Stimulated activated CD4-positive, alpha-beta T cell treated with anti-CD3 and anti-CD28 coated beads, TNF-alpha, amount 100 ng/mL, for 1 hour (primary cell): ENCODE data around the gene PADI3.
"Not testable (repeated sequence)": the region's sequence is repeated elsewhere in the genome, so short reads cannot be mapped to it uniquely, and the experiment has no call there.

Experiments
- DNase-seq, 3 donors: peaks; one replicate each; pipeline ENCODE4 v3.0.0-alpha.2; 2020; ENCODE audit warnings: low read depth in 3 of 3, low spot score in 1 of 3

PADI3 gene

DNA sequence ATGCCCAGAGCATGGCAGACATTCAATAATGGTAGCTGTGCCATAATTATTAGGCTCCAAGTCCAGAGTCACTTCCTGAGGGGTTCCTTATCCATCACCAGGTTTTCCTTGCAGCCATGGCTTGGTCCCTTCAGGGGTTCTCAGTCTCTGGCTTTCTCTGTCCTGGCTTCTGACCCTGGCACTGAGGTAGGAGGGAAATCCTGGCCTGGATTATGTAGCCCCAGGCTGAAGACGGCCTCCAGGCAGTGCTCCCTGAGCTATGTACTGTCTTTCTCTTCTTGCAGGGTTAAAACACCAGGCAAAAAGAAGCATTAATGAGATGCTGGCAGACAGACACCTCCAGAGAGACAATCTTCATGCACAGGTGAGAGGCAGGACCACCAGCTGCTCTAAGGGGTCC, 9.5 kb upstream of the PADI3 start:
- no peak for DNase-seq

DNA sequence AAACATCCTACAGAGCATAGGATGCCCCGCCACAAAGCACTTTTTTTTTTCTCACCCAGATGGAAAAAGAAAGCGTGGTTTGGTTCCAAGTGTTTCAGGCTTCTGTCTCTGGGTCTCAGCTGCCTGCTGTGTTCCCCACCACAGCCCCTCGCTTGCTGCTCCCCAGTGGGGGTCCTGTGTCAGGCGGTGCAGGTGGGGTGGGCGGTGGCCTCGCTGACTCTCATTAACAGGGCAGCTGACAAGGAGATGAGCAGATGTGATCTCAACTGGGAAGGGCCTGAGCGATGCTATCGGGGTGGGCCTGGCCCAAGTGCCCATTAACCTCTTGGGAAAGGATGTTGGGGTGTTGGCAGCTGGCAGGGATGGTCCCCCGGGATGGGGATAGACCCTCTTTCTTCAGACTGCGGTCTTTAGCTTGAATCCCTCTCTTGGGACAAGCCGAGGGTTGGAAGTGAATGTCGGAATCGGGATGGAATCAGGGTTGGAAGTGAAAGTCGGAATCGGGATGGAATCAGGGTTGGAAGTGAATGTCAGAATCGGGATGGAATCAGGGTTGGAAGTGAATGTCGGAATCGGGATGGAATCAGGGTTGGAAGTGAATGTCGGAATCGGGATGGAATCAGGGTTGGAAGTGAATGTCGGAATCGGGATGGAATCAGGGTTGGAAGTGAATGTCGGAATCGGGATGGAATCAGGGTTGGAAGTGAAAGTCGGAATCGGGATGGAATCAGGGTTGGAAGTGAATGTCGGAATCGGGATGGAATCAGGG, 7.7 kb upstream of the PADI3 start:
- not testable (repeated sequence) for DNase-seq

DNA sequence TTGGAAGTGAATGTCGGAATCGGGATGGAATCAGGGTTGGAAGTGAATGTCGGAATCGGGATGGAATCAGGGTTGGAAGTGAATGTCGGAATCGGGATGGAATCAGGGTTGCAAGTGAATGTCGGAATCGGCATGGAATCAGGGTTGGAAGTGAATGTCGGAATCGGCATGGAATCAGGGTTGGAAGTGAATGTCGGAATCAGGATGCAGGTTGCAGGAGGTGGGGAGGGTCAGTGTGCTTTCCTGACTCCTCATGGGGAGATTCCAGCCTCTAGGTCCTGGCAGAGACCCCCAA, 7.2 kb upstream of the PADI3 start:
- DNase-seq: not testable (repeated sequence)

DNA sequence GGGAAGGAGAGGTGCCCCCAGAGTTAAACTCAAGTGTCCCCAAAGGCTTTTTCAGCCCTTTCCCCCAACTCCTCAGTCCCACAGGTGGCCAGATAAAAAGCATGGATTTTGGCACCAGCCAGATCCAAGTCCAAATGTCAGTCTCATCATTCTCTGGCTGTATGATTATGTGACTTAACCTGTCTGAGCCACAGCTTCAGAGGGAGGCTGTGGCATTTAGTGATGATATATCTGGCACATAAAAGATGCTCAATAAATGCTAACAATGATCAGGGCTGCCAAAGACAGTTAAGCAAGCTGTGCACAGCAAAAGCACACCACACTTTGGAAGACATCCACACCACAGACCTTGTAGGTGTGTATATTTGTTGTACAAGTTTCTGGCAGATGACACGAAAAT, 5.6 kb upstream of the PADI3 start:
- no peak for DNase-seq

DNA sequence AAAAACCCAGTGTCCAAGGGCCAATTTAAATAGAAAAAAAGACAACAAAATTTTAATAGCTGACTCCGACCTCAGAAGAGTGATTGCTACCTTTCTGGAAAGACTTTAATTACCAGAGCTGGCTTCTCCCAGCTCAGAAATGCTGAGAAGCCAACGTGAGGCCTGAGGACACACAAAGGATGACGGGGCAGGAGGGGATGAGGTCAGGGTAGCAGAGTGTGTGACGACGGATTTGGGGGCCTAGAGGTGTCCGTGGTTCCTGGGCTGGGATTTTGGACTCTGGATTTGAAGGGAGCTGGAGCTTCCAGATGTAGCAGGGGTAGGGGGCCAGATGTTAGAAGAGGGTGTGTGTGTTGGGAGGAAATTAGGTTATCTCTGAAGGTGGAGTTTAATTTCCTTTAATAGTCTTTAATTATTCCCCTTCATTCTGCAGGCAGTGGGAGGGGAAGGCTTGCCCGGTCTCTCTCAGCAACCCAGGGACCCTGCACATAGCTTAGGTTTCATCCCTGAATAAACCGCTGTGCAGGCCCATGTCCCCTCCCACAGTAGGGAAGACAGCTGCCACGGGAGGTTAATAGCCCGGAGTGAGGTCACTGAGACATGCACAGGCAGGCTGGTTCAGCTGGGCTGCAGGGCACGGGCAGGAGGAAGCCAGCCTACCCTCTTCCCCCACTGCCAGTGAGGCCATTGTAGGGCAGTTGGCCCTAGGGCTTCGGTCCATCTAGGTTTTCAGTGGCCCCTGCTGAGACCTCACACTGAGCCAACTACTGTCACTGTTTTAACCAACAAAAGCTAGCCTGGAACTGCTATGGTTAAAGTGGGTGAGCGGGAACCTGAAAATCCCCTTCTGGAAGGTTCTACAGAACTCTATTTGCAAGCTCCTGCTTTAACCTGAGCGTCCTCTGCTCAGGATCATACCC, 3.8 kb upstream of the PADI3 start:
- no peak for DNase-seq

DNA sequence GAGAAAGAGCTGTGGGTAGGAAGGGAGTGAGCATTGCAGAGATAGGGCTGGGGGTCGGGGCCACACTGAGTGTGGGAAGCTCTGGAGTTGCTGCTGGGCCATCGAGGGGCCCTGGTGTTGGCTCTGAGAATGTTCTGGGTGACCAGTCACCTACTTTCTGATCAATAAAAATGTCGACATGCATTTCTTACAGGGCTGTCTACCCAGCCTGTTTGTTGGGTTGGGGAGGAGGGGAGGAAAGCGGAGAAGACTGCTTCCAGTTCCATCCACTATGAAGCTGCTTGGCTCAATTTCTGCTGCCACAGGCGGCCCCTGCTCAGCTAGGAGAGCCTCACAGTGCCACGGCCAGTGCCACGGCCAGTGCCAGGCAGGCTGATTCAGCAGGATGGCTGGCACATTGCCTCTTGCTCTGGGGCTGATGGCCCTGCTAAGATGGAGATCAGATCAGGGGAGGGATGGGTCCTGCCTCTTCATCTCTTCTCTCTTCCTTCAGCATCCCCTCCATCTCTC, 3.0 kb upstream of the PADI3 start:
- no peak for DNase-seq

DNA sequence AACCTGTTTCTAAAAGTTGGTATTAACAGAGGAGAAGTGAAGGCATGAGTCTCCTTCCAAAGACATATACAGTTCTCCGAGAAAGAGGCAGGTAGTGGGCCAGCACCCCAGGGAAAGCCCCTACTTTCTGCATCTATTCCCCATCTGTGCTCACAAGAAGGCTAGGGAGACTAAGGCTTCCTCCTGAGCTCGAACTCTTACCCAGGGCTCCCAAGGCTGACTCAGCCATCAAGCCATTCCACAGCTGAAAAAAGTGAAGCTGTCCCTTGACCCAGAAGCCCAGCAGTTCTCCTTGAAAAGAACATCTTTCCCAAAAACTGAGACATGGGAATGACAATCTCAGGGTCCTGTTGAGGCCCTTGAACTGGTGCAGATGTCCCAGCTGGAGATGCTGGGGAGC, 1.9 kb upstream of the PADI3 start:
- no peak for DNase-seq

DNA sequence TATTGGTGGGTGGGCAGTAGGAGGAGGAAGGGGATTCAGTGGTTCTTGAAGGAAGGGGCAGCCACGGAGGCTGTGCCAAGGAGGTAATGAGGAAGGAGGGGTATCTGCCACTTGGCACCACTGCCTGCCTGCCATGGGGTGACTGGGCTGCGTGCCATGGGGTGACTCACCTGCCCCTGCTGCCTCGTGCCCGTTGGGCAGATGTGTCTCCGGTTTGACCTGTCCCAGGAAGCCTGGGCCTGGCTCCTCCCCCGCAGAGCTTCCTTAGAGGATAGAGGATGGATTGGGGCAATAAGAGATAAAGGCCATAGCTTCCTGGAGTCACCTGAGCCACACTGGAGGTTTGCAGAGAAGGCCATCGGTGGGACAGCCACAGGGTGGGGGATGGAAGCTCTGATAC, 1.7 kb downstream of the PADI3 start:
- no peak for DNase-seq

DNA sequence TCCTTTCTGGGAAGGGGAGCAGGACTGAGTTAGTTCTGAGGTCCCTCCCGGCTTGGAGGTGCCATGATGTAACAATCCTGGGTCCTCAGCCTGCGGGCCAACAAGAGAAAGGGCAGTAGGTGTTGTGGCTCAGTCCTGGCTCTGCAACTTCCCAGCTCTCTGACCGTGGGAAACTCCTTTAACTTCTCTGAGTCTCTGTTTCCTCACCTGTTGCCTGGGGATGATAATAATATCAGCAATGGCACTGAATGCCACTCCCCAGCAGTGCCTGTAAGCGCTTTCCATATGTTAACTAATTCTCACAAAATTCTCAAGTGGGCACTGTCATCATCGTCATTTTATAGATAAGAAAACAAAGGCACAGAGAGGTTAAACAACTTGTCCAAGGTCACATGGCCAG, 2.3 kb downstream of the PADI3 start:
- DNase-seq: no peak

DNA sequence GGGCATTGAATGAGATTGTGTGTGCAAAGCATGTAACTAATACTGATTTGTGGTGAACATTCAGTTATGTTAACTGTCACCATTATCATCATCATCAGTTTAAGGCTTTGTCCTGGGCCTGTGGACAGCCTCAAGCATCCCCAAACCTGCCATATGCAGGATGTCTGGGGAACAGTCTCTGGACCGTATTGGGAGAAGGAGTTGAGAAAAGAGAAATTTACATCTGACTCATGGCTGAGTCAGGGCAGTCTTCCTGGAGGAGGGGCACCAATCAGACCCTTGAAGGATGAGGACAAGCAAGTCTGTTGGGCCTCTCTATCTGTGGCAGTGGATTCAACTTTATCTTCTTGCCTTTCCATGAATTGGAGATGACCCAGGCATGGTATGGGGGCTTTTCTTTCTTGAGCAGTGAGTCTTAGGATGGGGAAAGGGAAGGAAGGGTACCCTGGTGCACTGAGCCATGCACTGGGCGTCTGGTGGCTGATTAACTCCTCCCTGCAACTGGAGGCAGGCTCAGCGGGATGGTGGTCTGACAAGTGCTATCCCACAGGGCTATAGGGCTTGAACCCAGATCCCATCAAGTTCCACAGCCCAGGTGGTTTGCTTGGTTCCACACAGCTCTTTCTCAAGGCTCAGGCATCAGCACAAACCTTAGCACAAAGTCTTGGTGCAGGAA, 2.9 kb downstream of the PADI3 start:
- DNase-seq: no peak

DNA sequence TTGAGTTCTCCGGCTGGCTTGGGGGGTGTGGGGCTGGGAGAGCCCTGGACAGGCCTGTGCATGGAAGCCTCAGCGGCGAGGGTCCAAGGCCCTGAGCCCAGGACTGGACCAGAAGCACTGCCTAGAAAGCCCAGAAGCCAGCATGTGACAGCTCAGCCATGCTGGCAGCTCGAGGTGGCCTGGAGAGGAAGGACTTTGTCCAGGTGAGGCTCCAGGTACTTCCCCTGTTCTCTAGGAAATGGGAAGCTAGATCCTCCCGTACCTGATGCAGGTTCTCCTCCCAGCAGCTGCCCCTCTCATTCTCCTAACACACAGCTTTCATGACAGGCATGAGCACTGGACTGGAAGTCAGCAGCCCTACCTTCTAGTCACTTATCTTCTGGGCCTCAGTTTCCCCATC, 6.4 kb downstream of the PADI3 start:
- no peak for DNase-seq

DNA sequence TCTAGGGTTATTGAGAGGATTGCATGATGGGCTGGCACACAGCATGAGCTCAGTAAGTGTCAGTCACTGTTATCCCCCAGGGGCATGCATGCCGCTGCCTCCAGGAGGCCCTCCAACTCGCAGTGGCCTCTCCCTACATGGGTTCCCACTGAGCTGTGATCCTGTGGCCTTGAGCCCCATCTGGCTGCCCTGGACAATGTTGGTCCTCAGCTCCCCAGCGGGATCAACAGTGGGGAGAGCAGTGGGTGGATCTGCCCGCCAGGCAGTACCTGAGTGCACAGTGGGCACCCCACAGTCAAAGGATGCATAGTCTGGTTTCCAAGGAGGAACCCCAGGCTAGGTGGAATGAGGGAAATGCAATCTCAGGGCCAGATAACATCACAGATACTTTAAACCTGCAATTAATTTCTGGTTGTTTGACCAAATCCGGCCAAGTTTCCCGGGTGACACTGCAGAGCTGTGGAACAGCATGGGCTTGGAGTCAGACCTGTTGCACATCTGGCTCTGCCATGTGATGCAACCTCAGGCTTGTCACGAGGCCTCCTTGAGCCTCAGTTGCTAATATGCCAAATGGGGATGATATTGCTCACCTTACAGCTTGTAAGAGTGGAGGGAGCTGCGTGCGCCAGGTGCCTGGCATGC, 9.3 kb downstream of the PADI3 start:
- DNase-seq: no peak

DNA sequence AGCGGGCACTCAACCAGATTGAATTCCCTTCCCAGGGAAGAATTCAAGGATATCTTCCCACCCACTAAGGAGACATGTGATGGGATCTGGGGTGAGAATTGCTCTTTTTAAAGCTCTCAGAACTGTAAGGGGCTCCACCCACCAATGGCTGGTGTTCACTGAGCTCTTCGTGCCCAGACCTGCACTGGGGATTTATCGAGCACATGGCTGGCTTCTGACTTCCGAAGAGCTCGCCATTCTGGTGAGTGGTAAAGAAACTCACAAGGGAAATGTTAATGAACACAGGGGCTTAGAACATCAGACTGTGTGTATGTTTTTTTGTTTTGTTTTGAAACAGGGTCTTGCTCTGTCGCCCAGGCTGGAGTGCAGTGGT, 9.8 kb downstream of the PADI3 start:
- no peak for DNase-seq

DNA sequence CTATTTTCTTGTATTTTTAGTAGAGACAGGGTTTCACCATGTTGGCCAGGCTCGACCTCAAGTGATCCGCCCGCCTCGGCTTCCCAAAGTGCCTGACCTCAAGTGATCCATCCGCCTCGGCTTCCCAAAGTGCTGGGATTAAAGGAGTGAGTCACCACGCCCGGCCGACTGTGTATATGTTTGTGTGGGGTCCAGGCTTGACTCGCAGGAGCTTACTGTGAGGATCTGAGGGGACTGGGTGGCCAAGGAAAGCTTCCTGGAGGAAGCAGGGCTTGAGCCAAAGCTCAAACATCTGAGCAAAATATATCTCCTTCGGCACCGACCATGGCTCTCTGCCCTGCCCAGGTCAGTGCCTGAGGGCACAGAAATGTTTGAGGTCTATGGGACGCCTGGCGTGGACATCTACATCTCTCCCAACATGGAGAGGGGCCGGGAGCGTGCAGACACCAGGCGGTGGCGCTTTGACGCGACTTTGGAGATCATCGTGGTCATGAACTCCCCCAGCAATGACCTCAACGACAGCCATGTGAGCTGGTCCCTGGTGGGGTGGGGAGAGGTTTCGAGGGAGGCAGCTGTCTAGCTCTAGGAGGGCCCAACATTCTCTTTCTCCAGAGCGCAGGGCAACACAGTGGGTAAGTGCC, 10.5 kb downstream of the PADI3 start:
- DNase-seq: no peak

DNA sequence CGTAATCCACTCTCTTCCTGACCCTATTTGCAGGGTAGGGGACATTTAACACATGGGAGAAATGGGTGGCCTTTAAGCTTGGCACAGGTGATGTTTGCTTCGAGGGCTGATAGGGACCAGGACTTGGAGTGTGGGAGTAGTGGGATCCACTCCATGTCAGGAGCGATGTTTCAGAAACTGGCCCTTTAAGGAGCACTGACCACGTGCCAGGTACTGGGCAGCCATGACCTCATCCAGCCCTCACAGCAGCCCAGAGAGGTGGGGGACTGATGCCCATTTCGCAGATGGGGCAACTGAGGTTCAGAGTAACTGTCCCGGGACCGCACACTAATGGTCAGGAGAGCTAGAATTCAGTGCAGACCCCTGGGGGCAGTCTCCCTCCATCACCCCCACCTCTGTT, 11.4 kb downstream of the PADI3 start:
- DNase-seq: no peak

DNA sequence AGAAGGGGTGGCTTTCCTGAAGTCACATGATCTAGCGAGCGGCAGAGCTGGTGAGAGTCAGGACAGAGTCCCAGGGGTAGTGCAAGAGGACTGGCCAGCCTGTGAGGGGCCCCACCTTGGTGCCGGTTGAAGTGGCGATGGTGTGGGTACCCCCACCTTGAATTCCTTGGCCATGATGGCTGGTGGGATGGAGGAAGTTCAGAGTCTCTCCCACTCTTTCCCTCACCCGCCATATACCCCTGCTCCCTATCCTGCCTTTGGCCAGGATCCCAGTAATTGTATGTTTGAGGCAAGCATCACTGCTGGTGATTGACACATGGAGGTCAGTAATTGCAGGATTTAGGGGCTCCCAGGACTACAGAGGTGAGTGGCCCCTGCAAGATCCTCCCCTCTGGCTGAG, 11.8 kb downstream of the PADI3 start:
- DNase-seq: no peak

DNA sequence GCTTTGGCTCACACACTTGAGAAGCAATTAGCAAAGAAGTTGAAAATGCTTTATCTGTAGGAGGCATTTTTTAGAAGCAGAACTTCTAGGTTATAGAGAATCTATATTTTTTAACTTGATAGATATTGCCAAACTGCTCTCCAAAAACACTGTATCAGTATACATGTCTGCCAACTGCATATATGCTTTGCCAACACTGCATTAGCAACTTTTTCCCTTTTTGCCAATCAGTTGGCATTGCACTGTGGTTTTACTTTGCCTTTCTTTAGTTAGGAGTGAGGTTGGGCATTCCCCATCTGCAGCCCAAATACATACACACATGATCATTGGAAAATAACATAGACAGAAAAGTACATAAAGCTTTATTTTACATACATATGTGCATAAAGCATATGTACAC, 15.0 kb downstream of the PADI3 start:
- DNase-seq: no peak

DNA sequence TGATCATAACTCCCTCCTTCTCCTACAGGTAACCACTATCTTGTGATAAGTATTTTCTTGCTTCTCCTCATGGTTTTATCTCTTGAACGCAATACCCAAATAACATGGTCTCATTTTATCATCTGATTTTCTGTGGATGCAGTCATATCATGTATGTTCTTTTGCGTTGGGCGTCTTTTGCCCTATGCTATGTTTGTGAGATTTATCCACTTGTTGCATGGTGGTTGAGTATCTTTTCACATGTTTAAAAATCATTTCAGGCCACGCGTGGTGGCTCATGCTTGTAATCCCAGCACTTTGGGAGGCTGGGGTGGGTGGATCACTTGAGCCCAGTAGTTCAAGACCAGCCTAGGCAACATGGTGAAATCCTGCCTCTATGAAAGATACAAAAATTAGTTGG, 15.6 kb downstream of the PADI3 start:
- DNase-seq: no peak

DNA sequence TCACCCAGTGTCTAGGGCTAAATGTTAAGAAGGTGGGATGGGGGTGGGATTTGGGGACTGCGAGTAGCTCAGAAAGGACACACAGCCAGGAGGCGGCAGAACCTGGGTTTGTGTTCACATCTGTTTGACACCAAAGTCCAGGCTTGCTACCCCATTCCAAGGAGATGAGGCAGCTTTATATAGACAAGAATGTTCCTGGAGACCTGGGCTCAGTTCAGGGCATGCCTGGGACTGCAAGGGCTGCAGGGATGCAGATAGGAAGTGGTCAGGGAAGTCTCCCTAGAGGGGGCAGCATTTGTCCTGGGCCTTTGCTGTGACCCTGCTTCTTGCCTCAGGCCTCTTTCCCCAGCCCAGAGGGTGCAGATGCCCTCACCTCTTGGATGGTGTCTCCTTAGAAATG, 16.3 kb downstream of the PADI3 start:
- no peak for DNase-seq

DNA sequence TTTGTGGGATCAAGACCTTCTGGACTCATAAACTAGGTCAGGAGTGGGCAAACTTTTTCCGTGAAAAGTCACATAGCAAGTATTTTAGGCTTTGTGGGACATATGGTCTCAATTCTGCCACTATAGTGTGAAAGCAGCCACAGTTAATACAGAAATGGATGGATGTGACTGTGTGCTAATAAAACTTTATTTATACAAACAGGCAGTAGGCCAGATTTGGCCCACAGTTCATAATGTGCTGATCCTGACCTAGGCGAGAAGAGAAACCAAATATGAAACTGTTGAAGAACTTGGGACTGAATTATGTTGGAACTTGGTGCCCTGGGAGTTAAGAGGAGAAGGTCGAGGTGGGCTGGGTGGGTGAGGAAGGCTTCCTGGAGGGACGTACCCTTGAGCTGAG, 17.1 kb downstream of the PADI3 start:
- DNase-seq: no peak
